Measurements from ENCODE around the gene KIAA0825.

DNA sequence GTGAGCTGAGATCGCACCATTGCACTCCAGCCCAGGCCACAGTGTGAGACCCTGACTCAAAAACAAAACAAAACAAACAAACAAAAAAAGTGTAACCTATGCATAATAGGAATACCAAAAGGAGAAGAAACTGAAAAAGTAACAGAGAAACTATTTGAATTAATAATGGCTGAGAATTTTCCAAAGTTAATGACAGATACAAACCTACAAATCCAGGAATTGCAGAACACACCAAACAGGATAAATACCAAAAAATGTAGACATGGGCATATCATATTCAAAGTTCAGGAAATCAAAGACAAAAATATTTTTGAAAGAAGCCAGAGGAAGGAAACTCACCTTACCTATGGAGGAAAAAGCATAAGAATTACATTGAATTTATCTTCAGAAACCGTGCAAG, 493.3 kb downstream of the KIAA0825 start:
- TF ChIP-seq, protein P1, sequence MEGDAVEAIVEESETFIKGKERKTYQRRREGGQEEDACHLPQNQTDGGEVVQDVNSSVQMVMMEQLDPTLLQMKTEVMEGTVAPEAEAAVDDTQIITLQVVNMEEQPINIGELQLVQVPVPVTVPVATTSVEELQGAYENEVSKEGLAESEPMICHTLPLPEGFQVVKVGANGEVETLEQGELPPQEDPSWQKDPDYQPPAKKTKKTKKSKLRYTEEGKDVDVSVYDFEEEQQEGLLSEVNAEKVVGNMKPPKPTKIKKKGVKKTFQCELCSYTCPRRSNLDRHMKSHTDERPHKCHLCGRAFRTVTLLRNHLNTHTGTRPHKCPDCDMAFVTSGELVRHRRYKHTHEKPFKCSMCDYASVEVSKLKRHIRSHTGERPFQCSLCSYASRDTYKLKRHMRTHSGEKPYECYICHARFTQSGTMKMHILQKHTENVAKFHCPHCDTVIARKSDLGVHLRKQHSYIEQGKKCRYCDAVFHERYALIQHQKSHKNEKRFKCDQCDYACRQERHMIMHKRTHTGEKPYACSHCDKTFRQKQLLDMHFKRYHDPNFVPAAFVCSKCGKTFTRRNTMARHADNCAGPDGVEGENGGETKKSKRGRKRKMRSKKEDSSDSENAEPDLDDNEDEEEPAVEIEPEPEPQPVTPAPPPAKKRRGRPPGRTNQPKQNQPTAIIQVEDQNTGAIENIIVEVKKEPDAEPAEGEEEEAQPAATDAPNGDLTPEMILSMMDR (conservative IDR thresholded peaks at IDR 0.05): no peak
- TF ChIP-seq EZH2 (IDR thresholded peaks at IDR 0.05; ENCODE audit: low read depth): no peak
